ENCODE measurements around the gene UTP14A.
"Not testable (repeated sequence)": the region's sequence is repeated elsewhere in the genome, so short reads cannot be mapped to it uniquely, and the experiment has no call there.

The UTP14A gene, protein sequence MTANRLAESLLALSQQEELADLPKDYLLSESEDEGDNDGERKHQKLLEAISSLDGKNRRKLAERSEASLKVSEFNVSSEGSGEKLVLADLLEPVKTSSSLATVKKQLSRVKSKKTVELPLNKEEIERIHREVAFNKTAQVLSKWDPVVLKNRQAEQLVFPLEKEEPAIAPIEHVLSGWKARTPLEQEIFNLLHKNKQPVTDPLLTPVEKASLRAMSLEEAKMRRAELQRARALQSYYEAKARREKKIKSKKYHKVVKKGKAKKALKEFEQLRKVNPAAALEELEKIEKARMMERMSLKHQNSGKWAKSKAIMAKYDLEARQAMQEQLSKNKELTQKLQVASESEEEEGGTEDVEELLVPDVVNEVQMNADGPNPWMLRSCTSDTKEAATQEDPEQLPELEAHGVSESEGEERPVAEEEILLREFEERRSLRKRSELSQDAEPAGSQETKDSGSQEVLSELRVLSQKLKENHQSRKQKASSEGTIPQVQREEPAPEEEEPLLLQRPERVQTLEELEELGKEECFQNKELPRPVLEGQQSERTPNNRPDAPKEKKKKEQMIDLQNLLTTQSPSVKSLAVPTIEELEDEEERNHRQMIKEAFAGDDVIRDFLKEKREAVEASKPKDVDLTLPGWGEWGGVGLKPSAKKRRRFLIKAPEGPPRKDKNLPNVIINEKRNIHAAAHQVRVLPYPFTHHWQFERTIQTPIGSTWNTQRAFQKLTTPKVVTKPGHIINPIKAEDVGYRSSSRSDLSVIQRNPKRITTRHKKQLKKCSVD

DNA sequence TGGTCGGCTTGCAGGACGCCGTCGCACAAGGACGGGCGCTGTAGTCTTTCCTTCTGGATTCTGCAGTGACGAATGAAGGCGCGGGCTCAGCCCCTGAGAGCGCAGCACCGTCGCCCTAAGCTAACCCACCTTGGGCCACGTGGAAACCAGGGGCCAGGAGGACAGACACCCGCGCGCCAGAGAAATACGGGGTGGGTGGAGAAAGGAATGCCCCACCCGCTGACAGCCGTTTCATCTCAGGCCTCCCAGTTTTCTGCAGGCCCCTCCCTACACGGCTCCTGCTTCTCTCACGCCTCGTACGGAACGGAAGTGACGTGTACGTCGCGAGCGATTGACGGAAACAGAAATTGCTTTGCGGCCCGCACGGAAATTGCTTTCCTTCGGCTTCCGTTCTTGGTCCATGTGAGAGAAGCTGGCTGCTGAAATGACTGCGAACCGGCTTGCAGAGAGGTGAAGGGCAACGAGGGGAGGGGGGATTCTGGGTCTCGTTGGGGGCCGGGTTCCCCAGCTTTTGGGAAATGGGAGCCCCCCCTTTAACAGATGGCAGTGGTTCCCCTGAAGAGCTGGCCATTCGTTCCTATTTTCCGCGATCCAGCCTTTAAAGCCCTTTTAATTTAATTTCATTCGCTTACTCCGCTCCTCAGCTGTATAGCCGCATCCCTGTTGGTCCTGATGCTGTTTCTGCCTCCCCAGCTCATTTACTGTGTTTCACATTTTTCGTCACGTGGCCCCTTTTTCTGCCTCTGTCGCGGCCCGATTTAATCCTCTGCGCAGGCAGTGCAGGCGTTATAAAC, at the start of gene UTP14A:
Gene UTP14A, plus strand, starts transcription at position 378 of the 794 bp plus-strand sequence. Its CDS starts 47 bp downstream, at position 425.
- Mint-ChIP-seq H3K4me3 (peak within 1 kb of the TSS; percentile 89), H3K9me3 (no peaks in the 10 kb centered on the region), H3K27me3 (no peaks in the 10 kb centered on the region), H3K36me3 (peaks cover 16% of the 10 kb centered on the region), H3K27ac (peak within 1 kb of the TSS; percentile 88), H3K4me1 (peaks cover 6% of the 10 kb centered on the region)
- ATAC-seq = peak; percentile 96

- H3K27ac Mint-ChIP-seq, H3K27me3 Mint-ChIP-seq, H3K4me3 Mint-ChIP-seq, H3K4me1 Mint-ChIP-seq, H3K9me3 Mint-ChIP-seq, H3K36me3 Mint-ChIP-seq, ATAC-seq: not testable (repeated sequence)
These were observed 46.8 kb upstream of the UTP14A start for GRCh38 chrX:129859134-129859533.

GRCh38 chrX:129866321-129866720, 39.6 kb upstream of the UTP14A start:
- H3K36me3 Mint-ChIP-seq, H3K27ac Mint-ChIP-seq, ATAC-seq, H3K27me3 Mint-ChIP-seq, H3K4me1 Mint-ChIP-seq, H3K4me3 Mint-ChIP-seq, H3K9me3 Mint-ChIP-seq: not testable (repeated sequence)

GRCh38 chrX:129872524-129872923, 33.4 kb upstream of the UTP14A start:
- H3K27me3 Mint-ChIP-seq = no peaks in the 10 kb centered on the region

GRCh38 chrX:129875669-129876068, 30.3 kb upstream of the UTP14A start:
- Mint-ChIP-seq H3K27me3 (no peaks in the 10 kb centered on the region), H3K9me3 (no peaks in the 10 kb centered on the region), H3K4me1 (no peaks in the 10 kb centered on the region), H3K36me3 (no peaks in the 10 kb centered on the region), H3K4me3 (no peak overlapping the region), H3K27ac (no peak overlapping the region)
- no peak for ATAC-seq

More at GRCh38 chrX:129872524-129872923, 33.4 kb upstream of the UTP14A start:
- H3K27ac Mint-ChIP-seq = no peak overlapping the region
- no peaks in the 10 kb centered on the region for H3K4me1 Mint-ChIP-seq
- H3K4me3 Mint-ChIP-seq = no peak overlapping the region
- H3K36me3 Mint-ChIP-seq = no peaks in the 10 kb centered on the region
- H3K9me3 Mint-ChIP-seq = no peaks in the 10 kb centered on the region
- no peak for ATAC-seq

DNA sequence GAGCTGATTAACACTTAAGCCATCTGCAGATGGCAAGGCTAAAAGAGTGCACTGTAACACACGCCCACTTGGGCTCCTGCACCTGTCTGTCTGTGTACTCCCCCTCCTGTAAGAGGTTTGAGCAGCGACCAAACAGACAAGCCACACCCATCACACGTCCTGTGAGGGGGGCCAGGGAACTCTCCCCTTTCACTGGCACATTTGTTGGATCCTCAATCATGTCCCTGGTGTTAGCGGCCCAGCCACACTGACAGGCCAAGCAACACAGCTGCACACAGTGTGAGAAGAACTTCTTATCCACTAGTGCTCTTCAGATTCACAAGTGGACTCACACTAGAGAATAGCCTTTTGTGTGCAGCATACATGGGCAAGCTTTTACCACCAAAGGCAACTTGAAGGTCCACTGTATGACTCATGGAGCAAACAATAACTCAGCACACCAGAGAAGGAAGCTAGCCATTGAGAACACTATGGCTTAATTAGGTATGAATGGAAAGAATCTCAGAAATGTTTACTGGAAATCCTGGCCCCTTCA, 29.1 kb upstream of the UTP14A start:
- Mint-ChIP-seq H3K27me3 (no peaks in the 10 kb centered on the region), H3K4me1 (no peaks in the 10 kb centered on the region), H3K9me3 (no peaks in the 10 kb centered on the region), H3K36me3 (no peaks in the 10 kb centered on the region), H3K4me3 (no peak overlapping the region), H3K27ac (no peak overlapping the region)
- ATAC-seq = no peak

DNA sequence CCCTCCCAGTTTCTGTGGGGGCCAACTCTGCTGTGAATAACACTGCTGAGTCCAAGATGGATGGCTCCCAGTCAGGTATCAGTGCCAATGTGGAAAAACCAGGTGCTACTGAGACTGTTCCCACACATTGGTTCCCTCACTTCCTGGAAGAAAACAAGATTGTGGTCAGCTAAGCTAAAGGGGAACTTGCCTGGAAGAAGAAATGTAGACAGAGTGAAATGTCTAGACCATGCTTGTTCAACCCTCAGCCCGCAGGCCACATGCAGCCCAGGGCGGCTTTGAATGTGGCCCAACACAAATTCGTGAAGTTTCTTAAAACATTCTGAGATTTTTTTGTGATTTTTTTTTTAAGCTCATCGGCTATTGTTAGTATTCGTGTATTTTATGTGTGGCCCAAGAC, 28.6 kb upstream of the UTP14A start:
- Mint-ChIP-seq H3K27ac (no peak overlapping the region), H3K27me3 (no peaks in the 10 kb centered on the region), H3K36me3 (no peaks in the 10 kb centered on the region), H3K4me1 (no peaks in the 10 kb centered on the region), H3K4me3 (no peak overlapping the region), H3K9me3 (no peaks in the 10 kb centered on the region)
- ATAC-seq = no peak

DNA sequence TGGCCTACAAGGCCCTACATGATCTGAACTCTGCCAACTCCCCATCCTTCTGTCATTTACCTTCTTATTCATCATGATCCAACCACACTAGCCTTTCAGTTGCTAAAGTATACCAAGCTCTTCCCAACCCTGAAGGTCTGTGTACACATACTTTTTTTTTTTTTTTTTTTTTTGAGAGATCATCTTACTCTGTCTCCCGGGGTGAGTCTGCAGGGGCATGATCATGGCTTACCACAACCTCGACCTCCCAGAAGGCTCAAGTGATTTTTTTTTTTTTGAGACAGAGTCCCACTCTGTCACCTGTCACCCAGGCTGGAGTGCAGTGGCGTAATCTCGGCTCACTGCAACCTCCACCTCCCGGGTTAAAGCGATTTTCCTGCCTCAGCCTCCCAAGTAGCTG, 5.9 kb upstream of the UTP14A start:
- no peak overlapping the region for H3K27ac Mint-ChIP-seq
- H3K36me3 Mint-ChIP-seq = no peaks in the 10 kb centered on the region
- H3K4me3 Mint-ChIP-seq = no peak overlapping the region
- no peaks in the 10 kb centered on the region for H3K9me3 Mint-ChIP-seq
- peaks cover 6% of the 10 kb centered on the region for H3K4me1 Mint-ChIP-seq
- H3K27me3 Mint-ChIP-seq = no peaks in the 10 kb centered on the region
- ATAC-seq = no peak

- Mint-ChIP-seq H3K27ac (no peak overlapping the region), H3K4me3 (no peak overlapping the region), H3K9me3 (no peaks in the 10 kb centered on the region), H3K27me3 (no peaks in the 10 kb centered on the region), H3K36me3 (peaks cover 19% of the 10 kb centered on the region), H3K4me1 (no peaks in the 10 kb centered on the region)
- no peak for ATAC-seq
These were observed 2.7 kb downstream of the UTP14A start for GRCh38 chrX:129908636-129909035.

DNA sequence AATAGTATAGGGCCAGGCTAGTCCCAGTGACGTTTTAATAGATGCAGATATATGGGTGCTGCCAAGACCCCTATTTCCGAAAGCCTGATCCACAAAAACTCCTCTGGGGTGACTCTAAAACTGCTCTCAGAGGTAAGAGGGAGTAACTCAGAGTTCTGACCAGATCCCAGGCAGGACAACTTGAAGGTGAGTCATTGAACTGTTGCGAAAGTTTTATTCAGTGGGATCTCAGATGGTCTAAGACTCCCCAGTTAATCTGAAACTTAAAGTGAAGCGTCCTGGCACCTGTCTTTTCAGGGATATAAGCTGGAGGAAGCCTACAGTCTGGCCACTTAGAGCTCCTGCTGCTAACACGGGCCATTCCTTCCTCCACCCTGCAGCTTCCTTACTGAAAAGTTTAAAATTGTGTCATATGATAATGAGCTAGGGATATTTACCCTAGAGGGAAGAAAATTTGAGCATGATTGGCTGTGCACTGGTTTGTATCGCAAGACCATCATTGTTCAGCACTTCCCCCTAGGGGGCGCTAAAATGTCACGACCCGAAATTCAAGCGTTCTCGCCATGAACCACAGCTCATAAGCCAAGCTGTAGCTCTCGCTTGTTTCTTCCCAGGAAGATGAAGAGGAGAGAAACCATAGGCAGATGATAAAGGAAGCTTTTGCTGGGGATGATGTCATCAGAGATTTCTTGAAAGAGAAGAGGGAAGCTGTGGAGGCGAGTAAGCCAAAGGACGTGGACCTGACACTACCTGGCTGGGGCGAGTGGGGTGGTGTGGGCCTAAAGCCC, 19.5 kb downstream of the UTP14A start:
- no peaks in the 10 kb centered on the region for H3K27me3 Mint-ChIP-seq
- no peak overlapping the region for H3K4me3 Mint-ChIP-seq
- no peaks in the 10 kb centered on the region for H3K4me1 Mint-ChIP-seq
- peak; percentile 64 for ATAC-seq
- H3K36me3 Mint-ChIP-seq = peaks cover 22% of the 10 kb centered on the region
- H3K27ac Mint-ChIP-seq = no peak overlapping the region
- H3K9me3 Mint-ChIP-seq = no peaks in the 10 kb centered on the region

- peaks cover 6% of the 10 kb centered on the region for H3K4me1 Mint-ChIP-seq
- H3K27me3 Mint-ChIP-seq = no peaks in the 10 kb centered on the region
- H3K36me3 Mint-ChIP-seq = peaks cover 11% of the 10 kb centered on the region
- H3K4me3 Mint-ChIP-seq = peak overlapping the region; percentile 92
- H3K9me3 Mint-ChIP-seq = no peaks in the 10 kb centered on the region
- ATAC-seq = no peak
- H3K27ac Mint-ChIP-seq = peak overlapping the region; percentile 95
These were observed 25.0 kb downstream of the UTP14A start for GRCh38 chrX:129930941-129931410.

DNA sequence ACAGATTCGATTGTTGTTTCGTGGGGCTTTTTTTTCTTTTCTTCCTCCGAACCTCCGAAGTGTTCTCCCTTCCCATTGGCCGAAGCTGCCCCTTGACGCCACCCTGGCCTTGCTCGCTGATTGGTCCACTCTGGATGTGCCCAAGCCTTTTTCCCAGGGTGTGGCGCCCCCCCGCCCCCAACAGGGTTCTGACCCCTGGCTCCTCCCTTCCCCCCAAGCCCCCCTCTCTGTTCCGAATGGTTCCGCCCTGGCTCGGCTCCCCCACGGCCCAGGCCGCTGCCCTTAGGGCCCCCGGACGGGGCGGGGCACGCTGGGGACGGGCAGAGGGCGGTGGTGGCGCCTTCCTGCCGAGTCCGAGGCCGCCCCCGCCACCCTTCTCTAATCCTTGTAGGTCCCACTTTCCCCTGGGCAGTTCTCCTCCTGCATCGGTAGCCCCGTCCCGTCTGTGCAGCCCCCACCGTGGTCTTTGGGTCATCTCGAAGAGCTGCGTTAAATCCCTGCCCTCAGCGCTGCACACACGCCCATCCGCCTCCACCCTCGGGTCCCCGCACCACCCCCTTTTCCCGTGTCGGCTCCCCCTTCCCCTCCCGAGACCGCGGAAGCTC, 25.5 kb downstream of the UTP14A start:
- peak; percentile 90 for ATAC-seq
- Mint-ChIP-seq H3K4me1 (peaks cover 6% of the 10 kb centered on the region), H3K27ac (peak overlapping the region; percentile 95), H3K36me3 (peaks cover 8% of the 10 kb centered on the region), H3K4me3 (peak overlapping the region; percentile 92), H3K27me3 (no peaks in the 10 kb centered on the region), H3K9me3 (no peaks in the 10 kb centered on the region)

DNA sequence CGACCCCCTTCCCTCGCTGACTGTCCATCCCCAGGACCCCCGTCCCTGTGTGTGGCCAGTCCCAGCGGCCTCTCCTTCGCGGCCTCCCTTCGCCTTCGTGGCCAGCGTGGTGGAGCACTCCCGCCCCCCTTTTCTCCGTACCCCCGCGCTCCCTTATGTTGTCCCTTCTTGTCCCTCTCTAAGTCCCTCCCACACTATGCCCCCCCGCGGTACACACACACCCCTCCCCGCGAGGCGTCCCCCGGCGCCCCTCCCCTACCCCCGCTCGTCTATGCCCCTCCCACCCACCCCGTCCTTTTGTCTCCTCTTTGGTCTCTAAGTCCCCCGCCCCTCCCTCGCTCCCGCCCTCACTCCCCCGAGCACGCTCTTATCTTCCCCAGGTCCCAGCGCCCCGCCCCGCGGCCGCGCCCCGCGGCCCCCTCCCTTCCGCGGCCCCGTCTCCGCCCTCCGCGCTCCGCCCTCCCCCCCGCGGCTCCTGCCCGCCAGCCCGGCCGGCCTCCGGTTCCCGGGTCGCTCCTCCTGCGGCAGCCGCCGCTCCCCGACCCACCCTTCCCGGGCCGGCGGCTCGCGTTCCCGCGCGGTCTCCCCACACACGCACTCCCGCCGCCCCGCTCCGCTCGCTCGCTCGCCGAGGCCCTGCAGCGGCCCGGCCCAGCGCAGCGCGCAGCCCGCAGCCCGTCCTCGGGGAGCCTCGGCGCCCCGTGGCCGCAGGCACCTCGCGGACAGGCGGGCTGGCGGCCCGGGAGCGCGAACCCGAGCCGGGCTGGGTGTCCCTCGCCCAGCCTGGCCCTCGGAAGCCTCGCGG, 26.3 kb downstream of the UTP14A start:
- H3K4me1 Mint-ChIP-seq = peaks cover 12% of the 10 kb centered on the region
- H3K36me3 Mint-ChIP-seq = peaks cover 5% of the 10 kb centered on the region
- H3K4me3 Mint-ChIP-seq = peak overlapping the region; percentile 92
- no peaks in the 10 kb centered on the region for H3K9me3 Mint-ChIP-seq
- H3K27me3 Mint-ChIP-seq = no peaks in the 10 kb centered on the region
- peak overlapping the region; percentile 95 for H3K27ac Mint-ChIP-seq
- peak; percentile 84 for ATAC-seq

Data from stimulated activated memory B cell treated with anti-CD40 and anti-IgM and Interleukin-4, amounts not matched to agents 10 μg/mL and 1 μg/mL and 100 μg/mL, for 72 hours (primary cell).